GM23248 (cell line): ENCODE data around the gene MOB3C.

Experiments
- EZH2 ChIP-seq: fragments of 200-600 bp; sonication (generic); IDR thresholded peaks from 2 replicates; pipeline ENCODE4 v1.6.1; 2018; ENCODE audit warnings: antibody characterized with exemption, mild to moderate bottlenecking; ENCODE audit not compliant: insufficient read depth, poor library complexity, severe bottlenecking
- EZH2phosphoT487 ChIP-seq: fragments of 200-600 bp; sonication (generic); IDR thresholded peaks from 2 replicates; pipeline ENCODE4 v1.6.1; 2018; ENCODE audit warnings: antibody characterized with exemption, moderate library complexity, mild to moderate bottlenecking, low read depth; ENCODE audit not compliant: insufficient read depth

DNA sequence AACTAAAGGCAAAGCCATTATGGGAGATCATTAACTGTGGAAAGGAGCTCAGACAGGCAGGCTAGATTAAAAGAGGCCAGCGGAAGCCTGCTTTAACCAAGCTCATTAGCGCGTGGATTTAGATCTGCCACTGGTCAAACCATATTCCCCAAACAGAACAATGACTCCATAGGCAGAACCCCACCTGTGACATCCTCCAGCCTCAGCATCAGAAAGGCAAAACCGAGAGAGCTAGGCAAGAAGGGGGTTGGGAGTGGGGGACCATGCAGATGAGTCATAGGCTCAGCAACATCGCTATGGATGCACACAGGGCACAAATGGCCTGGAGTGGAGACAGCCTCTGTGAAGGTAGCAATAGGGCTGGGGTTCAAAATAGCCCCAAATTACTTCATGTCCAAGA, 33.1 kb downstream of the MOB3C start:
- TF ChIP-seq EZH2 (no peak), EZH2phosphoT487 (no peak)
